ENCODE data around the gene ZMYND8.

ZMYND8 gene

DNA sequence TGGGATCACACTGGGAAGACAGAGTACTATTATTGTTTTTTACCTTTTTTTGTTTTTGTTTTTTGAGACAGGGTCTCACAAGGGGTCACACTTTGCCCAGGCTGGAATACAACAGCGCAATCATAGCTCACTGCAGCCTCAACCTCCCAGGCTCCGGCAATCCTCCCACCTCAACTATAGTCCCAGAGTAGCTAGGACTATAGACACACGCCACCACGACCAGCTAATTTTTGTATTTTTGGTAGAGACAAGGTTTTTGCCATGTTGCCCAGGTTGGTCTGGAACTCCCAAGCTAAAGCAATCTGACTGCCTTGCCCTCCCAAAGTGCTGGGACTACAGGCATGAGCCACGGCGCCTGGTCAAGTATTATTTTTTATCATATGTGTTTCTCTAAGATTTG lies 81.0 kb downstream of the ZMYND8 start:
- no peak for TF ChIP-seq CTCF (IDR thresholded peaks at IDR 0.05; ENCODE audit: extremely low read depth, missing control alignments)
- DNase-seq (ENCODE audit: low spot score) = no peak

GRCh38 chr20:47274401-47275108 lies 81.9 kb downstream of the ZMYND8 start:
- no peak for TF ChIP-seq CTCF (IDR thresholded peaks at IDR 0.05; ENCODE audit: extremely low read depth, missing control alignments)
- DNase-seq (ENCODE audit: low spot score) = peak; percentile 80

DNA sequence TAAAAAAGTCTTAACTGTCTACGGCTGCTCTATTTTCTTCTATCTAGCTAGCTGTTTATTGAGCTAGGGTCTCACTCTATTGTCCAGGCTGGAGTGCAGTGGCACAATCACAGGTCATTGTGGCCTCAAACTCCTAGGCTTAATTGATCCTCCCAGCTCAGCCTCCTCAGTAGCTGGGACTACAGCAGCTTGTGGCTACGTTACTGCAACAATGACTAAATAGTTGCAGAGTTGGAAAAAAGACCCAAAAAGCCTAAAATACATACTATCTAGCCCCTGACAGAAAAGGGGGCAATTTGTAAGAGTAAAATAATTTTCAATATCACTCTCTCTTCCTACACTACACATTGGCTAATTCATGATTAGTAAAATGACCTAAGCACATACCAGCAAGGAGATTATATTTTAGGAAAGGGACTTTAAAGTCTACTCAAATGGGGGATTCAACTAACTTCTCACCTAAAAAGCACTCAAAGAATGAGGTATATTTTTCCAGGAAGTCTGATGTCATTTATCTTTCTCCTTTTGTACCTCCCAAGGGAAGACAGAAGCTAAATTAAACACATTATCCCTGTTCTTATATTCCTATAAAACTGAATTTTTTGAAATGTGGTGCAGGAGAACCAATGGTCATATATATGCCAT lies 82.8 kb downstream of the ZMYND8 start:
- DNase-seq (ENCODE audit: low spot score) = no peak
- no peak for TF ChIP-seq CTCF (IDR thresholded peaks at IDR 0.05; ENCODE audit: extremely low read depth, missing control alignments)

DNA sequence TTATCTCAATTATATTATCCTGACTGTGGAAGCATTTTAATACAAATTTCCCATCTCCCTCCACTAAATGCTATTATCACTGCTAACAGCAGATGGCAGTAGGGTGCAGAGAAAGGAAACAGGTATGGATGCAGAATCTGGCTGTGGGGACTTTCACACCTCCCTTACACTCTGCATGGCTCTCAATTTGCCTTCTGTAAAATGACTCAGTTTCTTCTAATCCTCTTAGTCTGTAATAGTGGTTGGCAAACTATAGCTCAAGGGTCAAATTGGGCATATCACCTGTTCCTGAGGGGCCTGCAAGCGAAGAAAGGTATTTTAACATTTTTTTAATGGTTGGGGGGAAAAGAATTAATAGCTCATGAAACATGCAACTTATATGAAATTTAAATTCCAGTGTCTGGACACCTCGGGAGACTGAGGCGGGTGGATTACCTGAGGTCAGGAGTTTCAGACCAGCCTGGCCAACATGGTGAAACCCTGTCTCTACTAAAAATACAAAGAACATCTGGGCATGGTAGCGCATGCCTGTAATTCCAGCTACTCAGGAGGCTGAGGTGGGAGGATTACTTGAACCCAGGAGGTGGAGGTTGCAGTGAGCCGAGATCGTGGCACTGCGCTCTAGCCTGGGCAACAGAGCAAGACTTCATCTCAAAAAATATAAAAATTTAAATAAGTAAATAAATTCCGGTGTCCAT lies 83.5 kb downstream of the ZMYND8 start:
- DNase-seq (ENCODE audit: low spot score) = peak; percentile 53
- TF ChIP-seq CTCF (IDR thresholded peaks at IDR 0.05; ENCODE audit: extremely low read depth, missing control alignments) = peak; percentile 85

- TF ChIP-seq CTCF (IDR thresholded peaks at IDR 0.05; ENCODE audit: extremely low read depth, missing control alignments) = no peak
- no peak for DNase-seq (ENCODE audit: low spot score)
These were observed 85.4 kb downstream of the ZMYND8 start for GRCh38 chr20:47271046-47271615.

GRCh38 chr20:47269309-47270165 lies 87.0 kb downstream of the ZMYND8 start:
- no peak for TF ChIP-seq CTCF (IDR thresholded peaks at IDR 0.05; ENCODE audit: extremely low read depth, missing control alignments)
- no peak for DNase-seq (ENCODE audit: low spot score)

Data from GM20000 (cell line).